SK-N-SH treated with all-trans-retinoic acid at 6 μM for 48 hours (cell line): ENCODE results near the gene MED16.

ENCODE experiments used
- TOX ChIP-seq: fragments of 250-450 bp; sonication (Bioruptor Pico); IDR thresholded peaks from 2 replicates; pipeline ENCODE4 v1.8.0; 2021; ENCODE audit warnings: mild to moderate bottlenecking, moderate library complexity, borderline replicate concordance
- ZFP3 ChIP-seq: fragments of 250-450 bp; sonication (Bioruptor Pico); IDR thresholded peaks from 2 replicates; pipeline ENCODE4 v1.5.0; 2020; ENCODE audit warnings: mild to moderate bottlenecking, moderate library complexity
- TF ChIP-seq, protein P1 (sequence below): fragments of 250-450 bp; sonication (Bioruptor Pico); IDR thresholded peaks from 2 replicates; pipeline ENCODE4 v1.8.0; 2021; ENCODE audit warnings: low read depth, mild to moderate bottlenecking, moderate library complexity, borderline replicate concordance

DNA sequence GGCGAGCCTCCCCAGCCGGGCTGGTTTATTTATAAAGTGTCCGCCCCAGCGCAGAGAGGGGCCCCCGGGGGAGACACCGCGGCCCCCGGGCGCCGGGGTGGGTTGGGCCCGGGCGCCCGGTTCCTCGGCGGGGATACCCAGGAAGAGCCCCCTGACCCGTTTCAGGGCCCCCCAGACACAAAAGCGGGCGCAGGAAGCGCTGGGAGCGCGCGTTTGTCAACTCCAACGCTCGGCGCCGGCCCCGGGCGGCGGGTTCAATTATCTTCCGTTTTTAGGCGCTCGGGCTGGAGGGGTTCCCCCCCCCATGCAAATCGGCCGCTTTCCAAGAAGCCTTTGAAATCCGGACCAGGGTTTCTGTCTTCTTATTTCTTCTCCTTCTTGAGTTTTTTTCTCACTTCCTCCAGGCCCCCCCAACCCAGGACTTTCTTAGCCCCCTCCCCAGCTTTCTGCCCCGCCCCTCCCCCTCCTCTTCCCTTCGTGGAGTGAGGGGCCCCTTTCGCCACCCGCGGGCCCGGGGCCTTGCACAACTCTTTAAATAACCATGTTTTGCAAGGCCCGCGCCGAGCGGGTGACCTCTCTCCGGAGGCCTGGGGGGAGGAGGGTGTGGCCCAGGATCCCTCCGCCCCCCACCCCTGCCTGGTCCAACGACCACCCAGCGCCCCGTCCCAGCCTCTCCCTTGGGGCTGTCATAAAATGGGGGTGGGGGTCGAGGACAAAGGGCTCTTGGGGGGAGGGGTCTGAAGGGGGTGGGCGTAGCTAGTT is 33.8 kb upstream of the MED16 start:
- TF ChIP-seq, protein P1, sequence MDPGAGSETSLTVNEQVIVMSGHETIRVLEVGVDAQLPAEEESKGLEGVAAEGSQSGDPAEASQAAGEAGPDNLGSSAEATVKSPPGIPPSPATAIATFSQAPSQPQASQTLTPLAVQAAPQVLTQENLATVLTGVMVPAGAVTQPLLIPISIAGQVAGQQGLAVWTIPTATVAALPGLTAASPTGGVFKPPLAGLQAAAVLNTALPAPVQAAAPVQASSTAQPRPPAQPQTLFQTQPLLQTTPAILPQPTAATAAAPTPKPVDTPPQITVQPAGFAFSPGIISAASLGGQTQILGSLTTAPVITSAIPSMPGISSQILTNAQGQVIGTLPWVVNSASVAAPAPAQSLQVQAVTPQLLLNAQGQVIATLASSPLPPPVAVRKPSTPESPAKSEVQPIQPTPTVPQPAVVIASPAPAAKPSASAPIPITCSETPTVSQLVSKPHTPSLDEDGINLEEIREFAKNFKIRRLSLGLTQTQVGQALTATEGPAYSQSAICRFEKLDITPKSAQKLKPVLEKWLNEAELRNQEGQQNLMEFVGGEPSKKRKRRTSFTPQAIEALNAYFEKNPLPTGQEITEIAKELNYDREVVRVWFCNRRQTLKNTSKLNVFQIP, result no peak
- TF ChIP-seq ZFP3 (CRISPR knock-in tag) (no peak), TOX (no peak)
